ENCODE results near the gene PEX26. TPM values are rescaled to one million over a fixed set of nuclear protein-coding genes. Genes with fewer than 3 reads are reported as not detected.
"Not testable (repeated sequence)": the region's sequence is repeated elsewhere in the genome, so short reads cannot be mapped to it uniquely, and the experiment has no call there.

The PEX26 gene
- total RNA-seq, 2 experiments from 2014 or later, result 19.6 to 20.8 TPM

GRCh38 chr22:18062421-18062820 lies 15.4 kb upstream of the PEX26 start:
- H3K27me3 Mint-ChIP-seq, result peaks cover 51% of the 10 kb centered on the region
- DNase-seq, result no peak
- no peaks in the 10 kb centered on the region for H3K9me3 ChIP-seq (ENCODE audit: control insufficient read depth in 1 of 2, insufficient read depth in 1 of 2, low read length in 2 of 2)
- no peaks in the 10 kb centered on the region for H3K4me1 Mint-ChIP-seq (ENCODE audit: low read depth)
- TF ChIP-seq, protein P1, sequence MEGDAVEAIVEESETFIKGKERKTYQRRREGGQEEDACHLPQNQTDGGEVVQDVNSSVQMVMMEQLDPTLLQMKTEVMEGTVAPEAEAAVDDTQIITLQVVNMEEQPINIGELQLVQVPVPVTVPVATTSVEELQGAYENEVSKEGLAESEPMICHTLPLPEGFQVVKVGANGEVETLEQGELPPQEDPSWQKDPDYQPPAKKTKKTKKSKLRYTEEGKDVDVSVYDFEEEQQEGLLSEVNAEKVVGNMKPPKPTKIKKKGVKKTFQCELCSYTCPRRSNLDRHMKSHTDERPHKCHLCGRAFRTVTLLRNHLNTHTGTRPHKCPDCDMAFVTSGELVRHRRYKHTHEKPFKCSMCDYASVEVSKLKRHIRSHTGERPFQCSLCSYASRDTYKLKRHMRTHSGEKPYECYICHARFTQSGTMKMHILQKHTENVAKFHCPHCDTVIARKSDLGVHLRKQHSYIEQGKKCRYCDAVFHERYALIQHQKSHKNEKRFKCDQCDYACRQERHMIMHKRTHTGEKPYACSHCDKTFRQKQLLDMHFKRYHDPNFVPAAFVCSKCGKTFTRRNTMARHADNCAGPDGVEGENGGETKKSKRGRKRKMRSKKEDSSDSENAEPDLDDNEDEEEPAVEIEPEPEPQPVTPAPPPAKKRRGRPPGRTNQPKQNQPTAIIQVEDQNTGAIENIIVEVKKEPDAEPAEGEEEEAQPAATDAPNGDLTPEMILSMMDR (IDR thresholded peaks at IDR 0.05), result no peak
- H3K4me3 ChIP-seq (ENCODE audit: low read length), result no peak overlapping the region
- H3K4me3 Mint-ChIP-seq, result no peak overlapping the region
- H3K36me3 Mint-ChIP-seq (ENCODE audit: low read depth), result no peaks in the 10 kb centered on the region
- H3K27me3 ChIP-seq (ENCODE audit: control insufficient read depth in 1 of 2, insufficient read depth in 2 of 2, low read length in 2 of 2), result peaks cover 20 to 27% of the 10 kb centered on the region in 2 experiments
- CTCF ChIA-PET, result no interaction called here
- H3K9me3 Mint-ChIP-seq, result no peaks in the 10 kb centered on the region
- no peak overlapping the region for H3K27ac ChIP-seq (ENCODE audit: low read depth in 1 of 2, low read length in 2 of 2)
- no peak overlapping the region for H3K27ac Mint-ChIP-seq
- H3K36me3 ChIP-seq (ENCODE audit: insufficient read depth, low read length), result no peaks in the 10 kb centered on the region
- ATAC-seq (ENCODE audit: poor library complexity), result no peak
- POLR2A ChIA-PET, result no interaction called here
- intact Hi-C loops (cut with DNase I, micrococcal nuclease), result no loop called here
- no peaks in the 10 kb centered on the region for H3K4me1 ChIP-seq (ENCODE audit: insufficient read depth, low read length)

DNA sequence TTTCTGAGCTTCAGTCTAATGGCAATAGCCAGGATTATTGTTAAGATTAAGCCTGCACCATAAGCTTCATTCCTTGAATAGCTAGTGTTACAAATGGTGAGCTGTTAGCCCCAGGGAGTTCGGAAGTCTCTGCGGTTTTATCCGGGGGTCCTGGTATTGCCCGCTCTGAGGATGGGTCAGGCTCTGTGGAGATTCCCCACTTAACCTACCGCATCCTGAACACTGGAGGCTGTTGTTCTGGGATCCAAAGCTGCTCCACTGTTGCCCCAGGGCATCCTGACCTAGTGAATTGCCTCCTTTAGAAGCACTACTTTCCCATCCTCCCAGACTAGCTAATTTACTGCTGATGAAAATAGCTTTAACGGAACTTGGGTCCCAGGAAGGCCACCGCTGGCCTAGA lies 14.5 kb upstream of the PEX26 start:
- Histone ChIP-seq H3K4me3 (ENCODE audit: low read length) (no peak overlapping the region), H3K27me3 (ENCODE audit: control insufficient read depth in 1 of 2, insufficient read depth in 2 of 2, low read length in 2 of 2) (peaks cover 20 to 27% of the 10 kb centered on the region in 2 experiments), H3K9me3 (ENCODE audit: control insufficient read depth in 1 of 2, insufficient read depth in 1 of 2, low read length in 2 of 2) (no peaks in the 10 kb centered on the region), H3K4me1 (ENCODE audit: insufficient read depth, low read length) (no peaks in the 10 kb centered on the region), H3K27ac (ENCODE audit: low read depth in 1 of 2, low read length in 2 of 2) (no peak overlapping the region), H3K36me3 (ENCODE audit: insufficient read depth, low read length) (no peaks in the 10 kb centered on the region)
- TF ChIP-seq, protein P1 (IDR thresholded peaks at IDR 0.05), result no peak
- Mint-ChIP-seq H3K4me1 (ENCODE audit: low read depth) (no peaks in the 10 kb centered on the region), H3K36me3 (ENCODE audit: low read depth) (no peaks in the 10 kb centered on the region), H3K27me3 (peaks cover 59% of the 10 kb centered on the region), H3K27ac (no peak overlapping the region), H3K4me3 (no peak overlapping the region), H3K9me3 (no peaks in the 10 kb centered on the region)
- ATAC-seq (ENCODE audit: poor library complexity) (no peak), DNase-seq (no peak)
- ChIA-PET CTCF (no interaction called here), POLR2A (no interaction called here)
- intact Hi-C loops (cut with DNase I, micrococcal nuclease), result no loop called here

GRCh38 chr22:18063715-18064114 lies 14.1 kb upstream of the PEX26 start:
- H3K4me1 ChIP-seq (ENCODE audit: insufficient read depth, low read length); H3K9me3 ChIP-seq (ENCODE audit: control insufficient read depth in 1 of 2, insufficient read depth in 1 of 2, low read length in 2 of 2); H3K36me3 Mint-ChIP-seq (ENCODE audit: low read depth); ATAC-seq (ENCODE audit: poor library complexity); H3K4me3 Mint-ChIP-seq; H3K27ac ChIP-seq (ENCODE audit: low read depth in 1 of 2, low read length in 2 of 2); H3K4me1 Mint-ChIP-seq (ENCODE audit: low read depth); H3K9me3 Mint-ChIP-seq; POLR2A ChIA-PET; intact Hi-C loops (cut with DNase I, micrococcal nuclease); DNase-seq; H3K27ac Mint-ChIP-seq; H3K36me3 ChIP-seq (ENCODE audit: insufficient read depth, low read length); CTCF ChIA-PET; H3K4me3 ChIP-seq (ENCODE audit: low read length): not testable (repeated sequence)
- H3K27me3 ChIP-seq (ENCODE audit: control insufficient read depth in 1 of 2, insufficient read depth in 2 of 2, low read length in 2 of 2), result peaks cover 20 to 27% of the 10 kb centered on the region in 2 experiments
- peaks cover 62% of the 10 kb centered on the region for H3K27me3 Mint-ChIP-seq

- TF ChIP-seq, protein P1 (IDR thresholded peaks at IDR 0.05), result no peak
- Mint-ChIP-seq H3K27me3 (peaks cover 58% of the 10 kb centered on the region), H3K9me3 (no peaks in the 10 kb centered on the region), H3K27ac (no peak overlapping the region), H3K36me3 (ENCODE audit: low read depth) (no peaks in the 10 kb centered on the region), H3K4me1 (ENCODE audit: low read depth) (no peaks in the 10 kb centered on the region), H3K4me3 (no peak overlapping the region)
- Histone ChIP-seq H3K27ac (ENCODE audit: low read depth in 1 of 2, low read length in 2 of 2) (no peak overlapping the region), H3K36me3 (ENCODE audit: insufficient read depth, low read length) (no peaks in the 10 kb centered on the region), H3K4me1 (ENCODE audit: insufficient read depth, low read length) (no peaks in the 10 kb centered on the region), H3K27me3 (ENCODE audit: control insufficient read depth in 1 of 2, insufficient read depth in 2 of 2, low read length in 2 of 2) (peaks cover 20 to 27% of the 10 kb centered on the region in 2 experiments), H3K4me3 (ENCODE audit: low read length) (no peak overlapping the region), H3K9me3 (ENCODE audit: control insufficient read depth in 1 of 2, insufficient read depth in 1 of 2, low read length in 2 of 2) (no peaks in the 10 kb centered on the region)
- DNase-seq (no peak), ATAC-seq (ENCODE audit: poor library complexity) (no peak)
- intact Hi-C loops (cut with DNase I, micrococcal nuclease), result no loop called here
- CTCF ChIA-PET, result no interaction called here
- POLR2A ChIA-PET, result no interaction called here
Observed at GRCh38 chr22:18064636-18065035, 13.2 kb upstream of the PEX26 start.
